Measurements from ENCODE around the gene RPS24.

DNA sequence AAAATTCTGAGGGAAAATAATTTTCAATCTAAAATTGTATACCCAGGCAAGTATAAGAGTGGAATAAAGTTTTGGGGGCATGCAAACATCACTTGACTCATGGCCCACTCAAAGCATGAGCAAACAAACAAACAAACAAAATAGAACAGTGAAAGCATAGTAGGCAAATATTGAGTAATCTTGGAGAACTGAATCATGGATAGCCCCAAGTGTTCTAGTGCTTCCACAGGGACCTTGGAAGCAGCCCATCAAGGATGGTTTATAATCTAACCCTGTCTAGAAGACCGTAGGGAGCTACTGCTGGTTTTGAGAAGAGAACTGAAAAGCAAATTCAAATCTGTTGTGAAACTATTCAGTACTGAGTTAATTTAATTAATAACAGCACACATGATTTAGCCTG lies 26.5 kb upstream of the RPS24 start:
- TF ChIP-seq, protein P1, sequence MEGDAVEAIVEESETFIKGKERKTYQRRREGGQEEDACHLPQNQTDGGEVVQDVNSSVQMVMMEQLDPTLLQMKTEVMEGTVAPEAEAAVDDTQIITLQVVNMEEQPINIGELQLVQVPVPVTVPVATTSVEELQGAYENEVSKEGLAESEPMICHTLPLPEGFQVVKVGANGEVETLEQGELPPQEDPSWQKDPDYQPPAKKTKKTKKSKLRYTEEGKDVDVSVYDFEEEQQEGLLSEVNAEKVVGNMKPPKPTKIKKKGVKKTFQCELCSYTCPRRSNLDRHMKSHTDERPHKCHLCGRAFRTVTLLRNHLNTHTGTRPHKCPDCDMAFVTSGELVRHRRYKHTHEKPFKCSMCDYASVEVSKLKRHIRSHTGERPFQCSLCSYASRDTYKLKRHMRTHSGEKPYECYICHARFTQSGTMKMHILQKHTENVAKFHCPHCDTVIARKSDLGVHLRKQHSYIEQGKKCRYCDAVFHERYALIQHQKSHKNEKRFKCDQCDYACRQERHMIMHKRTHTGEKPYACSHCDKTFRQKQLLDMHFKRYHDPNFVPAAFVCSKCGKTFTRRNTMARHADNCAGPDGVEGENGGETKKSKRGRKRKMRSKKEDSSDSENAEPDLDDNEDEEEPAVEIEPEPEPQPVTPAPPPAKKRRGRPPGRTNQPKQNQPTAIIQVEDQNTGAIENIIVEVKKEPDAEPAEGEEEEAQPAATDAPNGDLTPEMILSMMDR (conservative IDR thresholded peaks at IDR 0.05; ENCODE audit: low read depth, low read length), result no peak
- TF ChIP-seq EZH2 (IDR thresholded peaks at IDR 0.05; ENCODE audit: low read length, unreplicated experiment), result no peak

All from PC-3 (cell line).